SW480 (cell line): ENCODE data around the gene ABHD14A.
A peak's percentile ranks its signal among the peaks of the same experiment; 100 is the strongest.

Experiments
- DNase-seq: peaks from one replicate; pipeline ENCODE4 v3.0.0-alpha.2; 2016; ENCODE audit warnings: low spot score

ABHD14A gene

GRCh38 chr3:51997172-51997571, 22.3 kb downstream of the ABHD14A start:
- DNase-seq: no peak

- DNase-seq: peak; percentile 94
Measured at GRCh38 chr3:51997935-51998596, 23.2 kb downstream of the ABHD14A start.

- DNase-seq: no peak
Measured at GRCh38 chr3:51998774-51999173, 23.9 kb downstream of the ABHD14A start.

- no peak for DNase-seq
Measured at GRCh38 chr3:51999846-52000245, 25.0 kb downstream of the ABHD14A start.

GRCh38 chr3:52001443-52001974, 26.6 kb downstream of the ABHD14A start:
- peak; percentile 69 for DNase-seq

GRCh38 chr3:52002748-52003147, 27.9 kb downstream of the ABHD14A start:
- no peak for DNase-seq

GRCh38 chr3:52004163-52004787, 29.4 kb downstream of the ABHD14A start:
- DNase-seq: no peak

- DNase-seq: no peak
Measured at GRCh38 chr3:52004906-52005395, 30.1 kb downstream of the ABHD14A start.

GRCh38 chr3:52005571-52005986, 30.7 kb downstream of the ABHD14A start:
- DNase-seq: no peak

GRCh38 chr3:52006017-52006819, 31.4 kb downstream of the ABHD14A start:
- DNase-seq: no peak

GRCh38 chr3:52006820-52007133, 31.9 kb downstream of the ABHD14A start:
- no peak for DNase-seq

- DNase-seq: no peak
Measured at GRCh38 chr3:52007291-52007690, 32.4 kb downstream of the ABHD14A start.

- DNase-seq: no peak
Measured at GRCh38 chr3:52010431-52010830, 35.6 kb downstream of the ABHD14A start.

- DNase-seq: no peak
Measured at GRCh38 chr3:52012699-52013098, 37.8 kb downstream of the ABHD14A start.

- DNase-seq: no peak
Measured at GRCh38 chr3:52013802-52014598, 39.1 kb downstream of the ABHD14A start.

GRCh38 chr3:52014613-52015012, 39.7 kb downstream of the ABHD14A start:
- DNase-seq: no peak

- DNase-seq: no peak
Measured at GRCh38 chr3:52015438-52016228, 40.8 kb downstream of the ABHD14A start.

GRCh38 chr3:52017586-52017985, 42.7 kb downstream of the ABHD14A start:
- no peak for DNase-seq

GRCh38 chr3:52018319-52019000, 43.6 kb downstream of the ABHD14A start:
- no peak for DNase-seq

GRCh38 chr3:52019352-52020080, 44.7 kb downstream of the ABHD14A start:
- DNase-seq: no peak
